Left ventricle myocardium inferior (tissue), 1 donor: ENCODE measurements around the gene ENOX2. TPM values are rescaled to one million over a fixed set of nuclear protein-coding genes. Genes with fewer than 3 reads are reported as not detected.

Experiments used
- DNase-seq: peaks from one replicate; pipeline ENCODE4 v3.0.0-alpha.2; 2020
- H3K27ac ChIP-seq: fragments of 200-600 bp; replicated peaks from 2 replicates; pipeline ENCODE4 v1.8.0; 2021
- H3K27me3 ChIP-seq: fragments of 200-600 bp; 2 replicates; pipeline ENCODE4 v1.8.0; 2021; ENCODE audit warnings: low read depth
- H3K36me3 ChIP-seq: fragments of 200-600 bp; 2 replicates; pipeline ENCODE4 v1.8.0; 2021
- H3K4me1 ChIP-seq: fragments of 200-600 bp; 2 replicates; pipeline ENCODE4 v1.8.0; 2021
- H3K4me3 ChIP-seq: fragments of 200-600 bp; 2 replicates; pipeline ENCODE4 v1.8.0; 2021; ENCODE audit warnings: mild to moderate bottlenecking, moderate library complexity
- H3K9me3 ChIP-seq: fragments of 200-600 bp; replicated peaks from 2 replicates; pipeline ENCODE4 v1.8.0; 2021
- CTCF ChIP-seq: fragments of 200-600 bp; IDR thresholded peaks from 2 replicates; pipeline ENCODE4 v1.8.0; 2021; ENCODE audit warnings: antibody characterized with exemption, mild to moderate bottlenecking, borderline replicate concordance
- intact Hi-C: fragments of 100-400 bp; cut with micrococcal nuclease; formaldehyde crosslinking; loops from one replicate; pipeline ENCODE4 v1.11.0; 2022
- total RNA-seq: library from RNA; stranded (reverse); fragmentation: NEBNext Ultra II Directional; extraction: Animal tissue kit (Norgen Biotek cat#: 25700); gene quantifications from one replicate; pipeline ENCODE4 v1.2.1, GENCODE V29; 2021
- donor health status: DM: no; HTN: yes; CAD: no; lungs with severe emphysema.

The ENOX2 gene
- total RNA-seq, 1 donor from 2014 or later: 14.1 TPM

- no peak for TF ChIP-seq CTCF
- H3K4me1 ChIP-seq: no peaks in the 10 kb centered on the region
- no peaks in the 10 kb centered on the region for H3K27me3 ChIP-seq
- no peaks in the 10 kb centered on the region for H3K36me3 ChIP-seq
- H3K27ac ChIP-seq: no peak overlapping the region
- intact Hi-C loops: no loop called here
- H3K9me3 ChIP-seq: no peaks in the 10 kb centered on the region
- H3K4me3 ChIP-seq: no peak overlapping the region
- DNase-seq: no peak
Measured at GRCh38 chrX:130626521-130626920, 276.5 kb downstream of the ENOX2 start.

GRCh38 chrX:130625386-130625785, 277.6 kb downstream of the ENOX2 start:
- H3K27ac ChIP-seq: no peak overlapping the region
- H3K4me1 ChIP-seq: no peaks in the 10 kb centered on the region
- no peak for TF ChIP-seq CTCF
- H3K4me3 ChIP-seq: no peak overlapping the region
- H3K36me3 ChIP-seq: no peaks in the 10 kb centered on the region
- no peaks in the 10 kb centered on the region for H3K27me3 ChIP-seq
- no peaks in the 10 kb centered on the region for H3K9me3 ChIP-seq
- intact Hi-C loops: no loop called here
- DNase-seq: no peak

- no peak for TF ChIP-seq CTCF
- Histone ChIP-seq H3K27ac (no peak overlapping the region), H3K27me3 (no peaks in the 10 kb centered on the region), H3K36me3 (no peaks in the 10 kb centered on the region), H3K9me3 (no peaks in the 10 kb centered on the region), H3K4me1 (no peaks in the 10 kb centered on the region), H3K4me3 (no peak overlapping the region)
- no peak for DNase-seq
- intact Hi-C loops: no loop called here
Measured at GRCh38 chrX:130623518-130623917, 279.5 kb downstream of the ENOX2 start.

GRCh38 chrX:130615941-130616340, 287.1 kb downstream of the ENOX2 start:
- intact Hi-C loops: no loop called here
- H3K36me3 ChIP-seq: no peaks in the 10 kb centered on the region
- no peak overlapping the region for H3K27ac ChIP-seq
- no peaks in the 10 kb centered on the region for H3K9me3 ChIP-seq
- DNase-seq: no peak
- no peaks in the 10 kb centered on the region for H3K4me1 ChIP-seq
- H3K27me3 ChIP-seq: no peaks in the 10 kb centered on the region
- TF ChIP-seq CTCF: no peak
- no peak overlapping the region for H3K4me3 ChIP-seq

- Histone ChIP-seq H3K4me3 (no peak overlapping the region), H3K9me3 (no peaks in the 10 kb centered on the region), H3K36me3 (no peaks in the 10 kb centered on the region), H3K4me1 (no peaks in the 10 kb centered on the region), H3K27me3 (no peaks in the 10 kb centered on the region), H3K27ac (no peak overlapping the region)
- no peak for DNase-seq
- intact Hi-C loops: no loop called here
- no peak for TF ChIP-seq CTCF
Measured at GRCh38 chrX:130607431-130607830, 295.6 kb downstream of the ENOX2 start.

- no peaks in the 10 kb centered on the region for H3K27me3 ChIP-seq
- no peaks in the 10 kb centered on the region for H3K9me3 ChIP-seq
- no peak overlapping the region for H3K4me3 ChIP-seq
Measured at GRCh38 chrX:130606425-130606824, 296.6 kb downstream of the ENOX2 start.

More at GRCh38 chrX:130606425-130606824, 296.6 kb downstream of the ENOX2 start:
- H3K36me3 ChIP-seq: no peaks in the 10 kb centered on the region
- TF ChIP-seq CTCF: no peak
- intact Hi-C loops: no loop called here
- DNase-seq: no peak
- H3K4me1 ChIP-seq: no peaks in the 10 kb centered on the region
- H3K27ac ChIP-seq: no peak overlapping the region
